ENCODE measurements around the gene ITK. TPM values are rescaled to one million over a fixed set of nuclear protein-coding genes. Genes with fewer than 3 reads are reported as not detected.

Gene ITK
- total and polyA plus RNA-seq, 2 donors (not counting 3 experiments of a cell fraction or from before 2014, with no cell fraction given): not detected

DNA sequence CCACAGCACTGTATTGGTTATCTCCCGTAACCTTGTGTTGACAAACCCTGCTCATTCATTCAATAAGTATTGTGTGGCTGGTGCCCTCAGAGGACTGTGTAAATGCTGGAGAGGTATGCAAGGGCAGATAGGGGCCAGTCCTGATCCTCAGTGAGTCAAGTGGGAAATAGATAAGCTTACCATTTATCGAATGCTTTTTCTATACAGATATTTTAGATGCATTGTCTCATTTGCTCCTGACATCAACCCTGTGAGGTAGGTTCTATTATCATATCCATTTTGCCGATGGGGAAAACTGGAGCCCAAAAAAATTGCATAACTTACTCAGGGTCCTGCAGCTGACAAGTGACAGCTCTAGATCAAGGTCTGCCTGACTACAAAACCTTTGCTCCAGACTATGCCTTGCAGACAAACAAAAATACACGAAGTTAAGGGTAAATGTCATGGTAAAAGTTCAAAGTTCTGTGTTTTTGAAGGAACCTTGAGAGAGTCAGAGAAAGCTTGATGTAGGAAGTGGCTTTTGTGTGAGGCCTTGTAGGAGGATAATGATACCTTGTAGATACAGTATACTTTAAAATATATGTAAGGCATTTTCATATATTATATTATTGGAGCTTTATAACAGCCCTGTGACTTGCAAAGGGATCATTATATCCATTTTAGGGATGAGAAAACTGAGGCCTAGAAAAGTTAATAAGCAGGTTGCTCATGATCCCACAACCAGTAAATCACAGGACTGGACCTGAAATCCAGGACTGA, 107.9 kb downstream of the ITK start:
- H3K27ac ChIP-seq (ENCODE audit: insufficient read depth, low read depth, low read length): no peak overlapping the region
- H2AFZ ChIP-seq (ENCODE audit: low read depth, low read length): no peak overlapping the region
- DNase-seq (ENCODE audit: low read depth, low spot score) (no peak), FAIRE-seq (no peak)
- intact Hi-C loops (cut with micrococcal nuclease) (no loop called here), dilution Hi-C loops (cut with MboI; ENCODE audit: extremely low pct_ligation_motif_present, low sequenced_read_pairs) (no loop called here)
- no peaks in the 10 kb centered on the region for H3K9me1 ChIP-seq (replicated peaks; ENCODE audit: control insufficient read depth, extremely low read depth, insufficient read depth, low read length)
- H4K20me1 ChIP-seq (replicated peaks; ENCODE audit: control insufficient read depth, extremely low read depth, insufficient read depth, low read length): no peaks in the 10 kb centered on the region
- H3K36me3 ChIP-seq (ENCODE audit: control insufficient read depth in 2 of 2, extremely low read depth in 1 of 2, insufficient read depth in 2 of 2, low read length in 2 of 2): no peaks in the 10 kb centered on the region
- H3K4me2 ChIP-seq (ENCODE audit: insufficient read depth, low read length): no peak overlapping the region
- H3K9ac ChIP-seq (replicated peaks; ENCODE audit: extremely low read depth, insufficient read depth, low read length): no peak overlapping the region
- no peaks in the 10 kb centered on the region for H3K9me3 ChIP-seq (replicated peaks; ENCODE audit: control insufficient read depth, insufficient read depth, low read length)
- no peaks in the 10 kb centered on the region for H3K27me3 ChIP-seq (ENCODE audit: control insufficient read depth in 2 of 2, insufficient read depth in 2 of 2, low read length in 2 of 2)
- TF ChIP-seq, protein P1, sequence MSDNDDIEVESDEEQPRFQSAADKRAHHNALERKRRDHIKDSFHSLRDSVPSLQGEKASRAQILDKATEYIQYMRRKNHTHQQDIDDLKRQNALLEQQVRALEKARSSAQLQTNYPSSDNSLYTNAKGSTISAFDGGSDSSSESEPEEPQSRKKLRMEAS (IDR thresholded peaks at IDR 0.05; ENCODE audit: insufficient read depth, insufficient read length): no peak
- TF ChIP-seq MYC (IDR thresholded peaks at IDR 0.05; ENCODE audit: low read depth, low read length) (no peak), POLR2A (IDR thresholded peaks at IDR 0.05; ENCODE audit: low read depth, low read length) (no peak), CTCF (IDR thresholded peaks at IDR 0.05; ENCODE audit: extremely low read depth in 1 of 2, insufficient read depth in 1 of 2, low read depth in 1 of 2, low read length in 2 of 2) (no peak), POLR2AphosphoS5 (IDR thresholded peaks at IDR 0.05; ENCODE audit: insufficient read depth, low read depth, low read length) (no peak), FOS (IDR thresholded peaks at IDR 0.05; ENCODE audit: borderline replicate concordance, insufficient read depth, low read length) (no peak), EZH2 (IDR thresholded peaks at IDR 0.05; ENCODE audit: borderline replicate concordance, low read depth, low read length, severe bottlenecking) (no peak), JUN (IDR thresholded peaks at IDR 0.05; ENCODE audit: borderline replicate concordance, insufficient read depth, insufficient read length, low read depth) (no peak), GATA2 (IDR thresholded peaks at IDR 0.05; ENCODE audit: insufficient read depth, insufficient read length, low read depth, low read length) (no peak)
- ChIA-PET POLR2A (no interaction called here), CTCF (interaction anchor here (1.5 kb wide), 1 partner anchor 19 kb away, joined by 3 read pairs; no protein-coding TSS in a partner anchor)
- H3K79me2 ChIP-seq (ENCODE audit: control insufficient read depth, insufficient read depth, low read length): no peaks in the 10 kb centered on the region
- no peak overlapping the region for H3K4me3 ChIP-seq (replicated peaks in 1 of 3; ENCODE audit: insufficient read depth in 1 of 3, low read depth in 1 of 3, low read length in 3 of 3)
- no TSS peak for BruUV-seq (replicated peaks)
- H3K4me1 ChIP-seq (ENCODE audit: control insufficient read depth, extremely low read depth, insufficient read depth, low read length): no peaks in the 10 kb centered on the region

Data from endothelial cell of umbilical vein (primary cell).